Measurements from ENCODE around the gene JAKMIP1.

JAKMIP1 gene

DNA sequence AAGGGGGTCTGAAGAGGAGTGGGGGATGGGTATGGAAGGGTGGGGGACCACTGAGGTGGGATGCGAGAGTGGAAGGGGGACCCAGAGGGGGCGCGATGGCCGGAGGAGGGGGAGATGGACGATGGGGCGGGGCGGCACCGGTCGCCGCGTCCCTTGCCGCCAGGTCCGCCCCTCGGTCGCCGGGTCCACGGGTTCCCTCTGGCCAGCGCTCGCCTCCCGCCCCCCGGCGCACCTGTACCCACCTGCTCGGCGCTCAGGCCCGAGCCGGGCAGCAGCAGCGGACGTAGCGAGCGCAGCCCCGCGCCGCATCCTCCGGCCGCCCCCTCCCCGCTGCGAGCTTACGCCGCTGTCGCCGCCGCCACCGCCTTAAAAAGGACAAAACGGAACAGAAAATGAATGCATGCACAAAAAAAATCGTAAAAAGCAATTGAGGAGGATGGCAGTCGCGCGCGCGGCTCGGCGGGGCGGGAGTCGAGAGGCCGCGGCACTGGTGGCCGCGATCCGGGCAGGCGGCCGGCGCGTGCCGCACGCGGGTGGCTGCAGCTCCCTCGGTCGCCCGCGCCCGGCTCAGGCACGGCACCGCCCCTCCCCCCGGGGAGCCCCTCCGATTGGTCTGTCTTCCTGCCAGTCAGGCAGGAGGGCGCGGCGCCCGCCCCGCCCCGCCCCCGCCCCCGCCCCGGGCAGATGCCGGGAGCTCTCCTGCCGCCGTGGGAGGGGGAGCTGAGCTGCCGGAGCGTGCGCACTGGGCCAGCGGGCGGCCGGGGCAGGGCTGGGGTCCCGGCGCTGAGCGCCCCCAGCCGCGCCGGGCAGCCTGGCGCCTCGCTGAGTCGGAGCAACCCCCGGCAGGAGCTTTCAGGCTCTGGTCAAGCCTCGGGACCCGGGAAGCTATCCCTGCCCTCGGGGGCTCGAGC, at the start of gene JAKMIP1:
JAKMIP1 (minus strand) TSS at position 539 of the 911 bp plus-strand sequence. CDS start 87,699 bp downstream, outside the sequence.
- DNase-seq (ENCODE audit: low read depth), result peak; percentile 76

- no peak for DNase-seq (ENCODE audit: low read depth)
These were observed 48.0 kb upstream of the JAKMIP1 start for GRCh38 chr4:6248394-6248793.

GRCh38 chr4:6246170-6246634, 45.9 kb upstream of the JAKMIP1 start:
- no peak for DNase-seq (ENCODE audit: low read depth)

DNA sequence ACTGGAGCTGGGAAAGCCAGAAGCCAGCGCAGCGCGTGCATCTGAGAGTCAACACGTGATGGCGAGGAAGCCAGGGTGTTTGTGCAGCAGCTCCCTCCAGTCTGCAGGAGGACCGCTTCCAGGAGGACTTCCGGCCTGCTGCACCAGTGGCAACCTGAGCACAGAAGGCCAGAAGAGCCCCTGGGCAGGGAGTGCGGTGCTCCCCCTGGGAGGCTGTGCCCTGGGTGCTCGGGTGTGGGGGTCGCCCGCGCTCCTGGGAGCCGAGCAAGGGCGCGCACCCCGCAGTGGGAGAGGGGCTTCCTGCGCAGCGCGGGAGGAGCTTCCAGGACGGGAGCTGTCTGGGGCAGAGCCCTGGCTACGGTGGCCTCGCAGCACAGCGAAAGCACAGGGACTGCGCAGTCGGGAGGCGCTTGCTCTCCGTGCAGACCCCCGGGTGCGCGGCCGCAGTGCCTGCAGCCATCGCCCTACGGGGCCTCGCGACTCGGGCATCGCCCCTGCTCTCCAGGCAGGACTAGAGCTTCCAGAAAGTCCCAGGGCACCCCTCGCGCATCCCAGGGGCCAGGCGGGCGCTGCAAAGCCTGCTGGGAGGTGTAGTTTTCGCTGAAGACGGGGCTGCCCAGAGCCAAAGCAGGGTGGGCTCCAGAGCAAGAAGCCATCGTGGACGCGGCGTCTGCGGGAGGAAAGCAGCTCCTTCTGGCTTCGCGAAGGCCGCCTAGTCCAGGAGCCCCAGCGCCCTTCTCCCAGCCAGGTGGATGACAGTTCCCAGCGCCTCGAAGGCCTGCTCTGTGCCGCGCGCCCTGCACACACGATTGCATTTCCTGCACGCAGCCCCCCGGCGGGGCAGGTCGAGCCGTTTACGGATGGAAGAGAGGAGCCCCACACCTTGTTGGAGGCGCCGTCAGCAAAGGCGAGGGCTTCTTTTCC, 45.2 kb upstream of the JAKMIP1 start:
- no peak for DNase-seq (ENCODE audit: low read depth)

GRCh38 chr4:6242271-6243029, 42.1 kb upstream of the JAKMIP1 start:
- no peak for DNase-seq (ENCODE audit: low read depth)

DNA sequence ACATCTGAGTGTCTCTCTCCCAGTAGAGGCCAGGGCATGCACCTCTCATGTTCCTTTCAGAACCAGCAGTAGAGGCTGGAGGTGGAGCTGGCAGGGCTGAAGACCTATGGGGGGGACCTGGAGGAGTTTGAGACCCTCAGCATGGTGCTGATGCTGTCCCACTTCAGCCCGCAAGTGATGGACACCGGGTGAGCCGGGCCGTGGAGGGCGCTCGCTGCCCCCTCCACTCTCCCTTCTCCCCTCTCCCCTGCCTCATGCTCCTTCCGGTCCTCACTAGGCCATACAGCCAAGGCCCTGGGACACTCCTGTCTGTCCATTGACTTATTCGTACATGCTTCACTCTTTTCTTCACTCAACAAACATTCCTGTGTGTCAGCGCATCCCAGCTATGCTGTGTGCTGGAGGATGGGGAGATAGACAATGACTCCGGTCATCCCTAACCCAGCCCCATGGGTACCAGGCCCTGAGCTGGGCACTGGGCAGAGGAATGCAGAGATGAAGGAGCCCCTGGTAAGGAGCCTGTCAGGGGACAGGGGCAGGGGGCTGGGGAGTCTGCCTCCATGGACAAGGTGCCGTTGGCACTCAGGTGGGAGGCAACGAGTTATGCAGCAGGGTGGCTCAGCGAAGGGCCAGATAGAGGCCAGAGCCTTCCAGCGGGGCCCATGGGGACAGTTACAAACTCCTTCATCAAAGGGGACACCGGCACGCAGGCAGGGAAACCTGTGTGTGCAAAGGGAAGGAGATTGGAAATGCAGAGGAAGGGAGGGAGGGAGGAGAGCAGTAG, 40.9 kb upstream of the JAKMIP1 start:
- DNase-seq (ENCODE audit: low read depth), result no peak

- DNase-seq (ENCODE audit: low read depth), result no peak
These were observed 39.6 kb upstream of the JAKMIP1 start for GRCh38 chr4:6239968-6240367.

DNA sequence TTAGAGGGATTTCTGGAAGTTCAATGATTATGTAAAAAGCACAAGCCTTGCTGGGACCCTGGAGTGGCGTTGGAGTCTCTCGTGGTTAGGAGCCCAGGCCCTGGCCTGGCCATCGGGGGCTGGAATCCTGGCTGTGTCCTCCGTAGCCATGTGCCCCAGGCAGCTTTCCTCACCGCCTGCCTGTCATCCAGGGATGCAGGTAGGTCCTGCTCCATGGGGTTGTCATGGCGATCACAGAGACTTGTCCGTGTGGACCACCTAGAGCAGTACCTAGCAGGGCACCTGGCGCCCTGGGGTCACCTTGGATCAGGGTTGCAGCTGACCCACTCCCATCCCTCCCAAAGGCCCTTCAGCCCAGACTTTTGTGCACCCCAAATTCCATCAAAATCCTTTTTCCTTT, 39.1 kb upstream of the JAKMIP1 start:
- DNase-seq (ENCODE audit: low read depth), result no peak

DNA sequence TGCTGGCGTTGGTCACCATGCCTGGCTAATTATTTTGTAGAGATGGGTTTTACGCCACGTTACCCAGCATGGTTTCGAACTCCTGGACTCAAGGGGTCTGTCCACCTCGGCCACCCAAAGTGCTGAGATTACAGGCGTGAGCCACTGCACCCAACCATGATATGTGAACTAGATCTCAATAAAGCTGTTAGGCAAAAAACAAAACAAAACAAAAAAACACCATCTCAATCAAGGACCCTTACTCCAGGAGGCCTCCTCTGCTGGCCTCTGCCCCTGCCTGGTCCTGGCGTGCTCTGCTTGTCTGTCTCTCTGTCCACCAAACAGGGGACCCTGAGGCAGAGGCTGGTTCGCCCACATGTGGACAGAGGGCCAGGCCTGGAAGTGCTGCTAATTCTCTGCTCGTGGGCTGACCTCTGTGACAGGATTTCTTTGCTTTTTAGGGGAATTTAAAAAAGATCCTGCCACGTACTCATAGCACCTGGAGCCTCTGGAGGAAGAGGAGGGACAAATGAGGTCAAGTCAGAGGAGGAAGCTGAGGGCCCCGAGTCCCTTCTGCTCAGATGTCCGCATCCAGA, 36.6 kb upstream of the JAKMIP1 start:
- DNase-seq (ENCODE audit: low read depth), result no peak

DNA sequence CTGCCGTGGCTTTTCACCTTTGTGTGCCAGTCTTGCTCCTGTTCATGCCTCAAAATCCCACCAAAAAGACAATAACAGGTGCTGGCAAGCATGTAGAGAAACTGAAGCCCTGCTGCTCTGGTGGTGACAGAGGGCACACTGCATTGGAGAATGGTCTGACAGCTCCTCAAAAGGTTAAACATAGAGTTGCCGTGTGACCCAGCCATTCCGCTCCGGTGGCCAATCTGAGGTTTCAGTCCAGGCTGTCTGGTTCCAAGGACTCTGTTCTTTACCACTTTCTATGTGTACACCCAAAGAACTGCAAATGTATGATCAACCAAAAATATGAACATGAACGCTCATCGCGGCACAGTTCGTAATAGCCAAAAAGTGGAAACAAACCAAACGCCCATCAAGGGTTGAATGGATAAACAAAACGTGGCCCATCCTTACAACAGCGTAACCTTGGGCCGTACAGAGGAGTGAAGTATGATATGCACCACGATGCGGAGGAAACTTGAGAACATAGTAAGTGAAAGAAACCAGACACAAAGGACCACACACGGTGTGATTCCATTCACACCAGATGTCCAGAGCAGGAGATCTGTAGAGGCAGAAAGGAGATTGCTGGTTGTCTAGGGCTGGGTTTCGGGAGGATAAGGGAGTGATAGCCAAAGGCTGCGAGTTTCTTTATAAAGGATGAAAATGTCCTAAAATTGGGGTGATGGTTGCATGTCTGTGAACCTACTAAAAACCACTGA, 35.7 kb upstream of the JAKMIP1 start:
- no peak for DNase-seq (ENCODE audit: low read depth)

GRCh38 chr4:6235012-6235411, 34.7 kb upstream of the JAKMIP1 start:
- no peak for DNase-seq (ENCODE audit: low read depth)

DNA sequence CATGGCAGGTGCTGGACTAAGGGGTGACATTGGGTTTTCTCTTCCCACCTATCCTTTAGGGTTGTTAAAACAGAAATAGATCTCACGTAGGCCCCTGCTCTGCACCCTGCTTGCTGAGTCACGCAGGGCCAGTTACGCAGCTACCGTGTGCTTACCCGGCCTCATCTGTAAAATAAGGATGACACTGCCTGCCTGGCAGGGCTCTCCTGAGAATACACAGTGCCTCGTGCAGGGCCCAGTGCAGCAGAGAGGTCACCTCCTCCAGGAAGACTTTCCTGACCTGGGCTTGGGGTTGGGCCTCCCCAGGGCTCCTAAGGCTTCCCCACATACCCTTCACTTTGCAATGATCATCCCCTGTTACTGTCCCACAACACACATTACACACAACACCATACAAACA, 33.6 kb upstream of the JAKMIP1 start:
- no peak for DNase-seq (ENCODE audit: low read depth)

- no peak for DNase-seq (ENCODE audit: low read depth)
These were observed 32.8 kb upstream of the JAKMIP1 start for GRCh38 chr4:6232836-6233785.

- no peak for DNase-seq (ENCODE audit: low read depth)
These were observed 31.4 kb upstream of the JAKMIP1 start for GRCh38 chr4:6231663-6232165.

DNA sequence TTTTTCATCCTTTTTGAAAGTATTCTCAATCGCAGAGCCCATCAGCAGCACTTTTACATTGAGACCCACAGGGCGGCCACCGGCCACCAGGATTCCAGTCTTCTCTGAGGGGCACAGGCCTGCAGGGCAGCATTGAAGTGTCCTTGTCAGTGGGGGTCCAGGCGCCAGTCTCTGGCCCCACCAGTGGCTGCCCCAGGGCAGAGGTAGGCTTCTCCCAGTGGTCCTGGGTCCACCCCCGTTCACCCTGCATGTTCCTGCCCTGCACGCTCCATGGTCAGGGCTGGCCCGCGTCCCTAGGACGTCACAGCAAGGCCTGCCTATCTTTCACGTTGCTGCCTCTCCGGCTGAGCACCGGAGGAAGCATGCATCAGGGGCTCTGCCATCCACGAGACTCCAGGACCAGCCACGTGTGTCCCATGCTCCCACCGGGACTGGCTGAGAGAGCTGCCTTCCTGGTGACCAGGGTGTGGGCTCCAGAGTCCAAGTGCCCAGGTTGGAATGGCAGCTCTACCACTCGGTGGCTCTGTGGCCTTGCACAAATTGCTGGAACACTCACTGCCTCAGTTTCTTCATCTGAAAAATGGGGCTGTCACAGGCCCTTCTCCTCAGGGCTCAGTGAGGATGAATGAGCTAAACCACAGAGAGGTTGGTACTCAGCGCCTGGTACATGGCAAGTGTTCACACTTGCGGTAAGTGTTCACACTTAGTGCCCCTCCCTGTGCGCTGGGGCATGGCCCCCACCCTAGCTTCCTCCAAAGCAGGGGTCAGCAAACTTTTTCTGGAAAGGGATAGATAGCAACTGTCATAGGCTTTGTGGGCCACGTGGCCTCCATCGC, 30.7 kb upstream of the JAKMIP1 start:
- no peak for DNase-seq (ENCODE audit: low read depth)

GRCh38 chr4:6230502-6230785, 30.1 kb upstream of the JAKMIP1 start:
- DNase-seq (ENCODE audit: low read depth), result no peak

DNA sequence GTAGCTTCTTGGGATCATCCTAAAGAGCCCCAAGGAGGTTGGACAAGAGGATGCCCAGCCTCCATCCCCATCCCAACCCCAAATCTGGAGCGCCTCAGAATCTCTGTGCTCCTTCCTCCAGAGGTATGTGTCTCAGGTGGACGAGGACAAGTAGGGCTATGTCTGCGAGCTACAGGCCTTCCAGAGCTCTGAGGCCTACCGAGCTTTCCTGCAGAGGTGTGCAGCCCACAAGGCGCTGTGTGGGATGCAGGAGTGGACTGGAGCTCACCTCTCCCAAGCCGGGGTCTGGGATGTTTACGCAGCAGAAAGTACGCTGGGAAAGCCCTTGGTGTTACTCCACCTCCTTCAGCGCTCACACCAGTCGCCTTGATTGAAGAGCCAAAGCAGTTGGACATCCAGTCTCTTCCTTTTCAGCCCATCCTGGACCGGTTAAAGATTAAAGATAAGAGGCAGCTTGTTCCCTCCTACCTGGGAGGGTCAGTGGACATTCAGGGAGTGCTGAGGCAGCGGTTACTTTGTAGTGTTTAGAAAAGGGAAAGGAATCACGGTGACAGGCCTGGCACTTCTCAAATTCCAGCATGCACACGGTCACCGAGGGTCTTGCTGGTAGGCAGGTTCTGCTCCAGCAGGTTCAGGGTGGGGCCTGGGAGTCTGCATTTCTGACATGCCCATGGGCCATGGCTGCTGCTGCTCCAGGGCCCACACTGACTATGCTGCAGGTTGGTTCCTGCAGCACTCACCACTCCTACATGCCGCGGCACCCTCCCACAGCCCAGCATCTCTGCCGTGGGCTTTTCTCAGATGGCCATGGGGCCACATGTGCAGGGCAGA, 29.5 kb upstream of the JAKMIP1 start:
- DNase-seq (ENCODE audit: low read depth), result no peak

Measured in stimulated activated CD8-positive, alpha-beta memory T cell treated with anti-CD3 and anti-CD28 coated beads, Interleukin-7, amount 100 ng/mL, for 24 hours (primary cell).